ENCODE measurements around the gene PDE3A. TPM values are rescaled to one million over a fixed set of nuclear protein-coding genes. Genes with fewer than 3 reads are reported as not detected.
A peak's percentile ranks its signal among the peaks of the same experiment; 100 is the strongest.
"Not testable (repeated sequence)": the region's sequence is repeated elsewhere in the genome, so short reads cannot be mapped to it uniquely, and the experiment has no call there.

Gene PDE3A
- 18.3 TPM for total RNA-seq

GRCh38 chr12:20368114-20368650 lies at the start of gene PDE3A:
TSS of gene PDE3A (plus strand) at chr12:20368537. CDS start at chr12:20369285, 748 bp downstream.
- no peaks in the 10 kb centered on the region for H3K9me3 ChIP-seq (ENCODE audit: control insufficient read depth in 3 of 3, low read length in 3 of 3)
- H3K4me1 ChIP-seq (ENCODE audit: control insufficient read depth in 3 of 3, insufficient read depth in 3 of 3, low read length in 3 of 3) = peaks cover 7 to 15% (median 10%) of the 10 kb centered on the region in 3 donors
- peak within 1 kb of the TSS; percentile 68 to 69 (median 68) for H3K9ac ChIP-seq (ENCODE audit: low read depth in 1 of 3, low read length in 3 of 3)
- H3K27me3 ChIP-seq (ENCODE audit: control insufficient read depth in 3 of 3, insufficient read depth in 3 of 3, low read length in 3 of 3) = peaks cover 0 to 27% (median 10%) of the 10 kb centered on the region in 3 donors
- H3K4me3 ChIP-seq (ENCODE audit: low read length in 3 of 3) = peak within 1 kb of the TSS; percentile 75 to 81 (median 76)
- no peaks in the 10 kb centered on the region for H3K36me3 ChIP-seq (ENCODE audit: control insufficient read depth in 3 of 3, insufficient read depth in 3 of 3, low read length in 3 of 3)
- peak within 1 kb of the TSS; percentile 68 for H3K27ac ChIP-seq (ENCODE audit: low read depth, low read length)

GRCh38 chr12:20319366-20319765 lies 49.0 kb upstream of the PDE3A start:
- no peak overlapping the region for H3K4me3 ChIP-seq (ENCODE audit: low read length in 3 of 3)
- peaks cover 0 to 7% (median 0%) of the 10 kb centered on the region in 3 donors for H3K4me1 ChIP-seq (ENCODE audit: control insufficient read depth in 3 of 3, insufficient read depth in 3 of 3, low read length in 3 of 3)
- H3K27ac ChIP-seq (ENCODE audit: low read depth, low read length) = no peak overlapping the region
- H3K27me3 ChIP-seq (ENCODE audit: control insufficient read depth in 3 of 3, insufficient read depth in 3 of 3, low read length in 3 of 3) = no peaks in the 10 kb centered on the region
- no peaks in the 10 kb centered on the region for H3K9me3 ChIP-seq (ENCODE audit: control insufficient read depth in 3 of 3, low read length in 3 of 3)
- H3K9ac ChIP-seq (ENCODE audit: low read depth in 1 of 3, low read length in 3 of 3) = peak overlapping the region in 2 of 3 donors; percentile 16 to 22
- no peaks in the 10 kb centered on the region for H3K36me3 ChIP-seq (ENCODE audit: control insufficient read depth in 3 of 3, insufficient read depth in 3 of 3, low read length in 3 of 3)

GRCh38 chr12:20320552-20320951 lies 47.8 kb upstream of the PDE3A start:
- no peaks in the 10 kb centered on the region for H3K27me3 ChIP-seq (ENCODE audit: control insufficient read depth in 3 of 3, insufficient read depth in 3 of 3, low read length in 3 of 3)
- H3K4me3 ChIP-seq (ENCODE audit: low read length in 3 of 3) = peak overlapping the region in 1 of 3 donors; percentile 69
- H3K9me3 ChIP-seq (ENCODE audit: control insufficient read depth in 3 of 3, low read length in 3 of 3) = no peaks in the 10 kb centered on the region
- H3K36me3 ChIP-seq (ENCODE audit: control insufficient read depth in 3 of 3, insufficient read depth in 3 of 3, low read length in 3 of 3) = no peaks in the 10 kb centered on the region
- H3K27ac ChIP-seq (ENCODE audit: low read depth, low read length) = no peak overlapping the region
- peaks cover 0 to 7% (median 0%) of the 10 kb centered on the region in 3 donors for H3K4me1 ChIP-seq (ENCODE audit: control insufficient read depth in 3 of 3, insufficient read depth in 3 of 3, low read length in 3 of 3)
- peak overlapping the region in 1 of 3 donors; percentile 68 for H3K9ac ChIP-seq (ENCODE audit: low read depth in 1 of 3, low read length in 3 of 3)

- H3K27ac ChIP-seq (ENCODE audit: low read depth, low read length); H3K9ac ChIP-seq (ENCODE audit: low read depth in 1 of 3, low read length in 3 of 3); H3K36me3 ChIP-seq (ENCODE audit: control insufficient read depth in 3 of 3, insufficient read depth in 3 of 3, low read length in 3 of 3); H3K9me3 ChIP-seq (ENCODE audit: control insufficient read depth in 3 of 3, low read length in 3 of 3); H3K4me3 ChIP-seq (ENCODE audit: low read length in 3 of 3); H3K27me3 ChIP-seq (ENCODE audit: control insufficient read depth in 3 of 3, insufficient read depth in 3 of 3, low read length in 3 of 3); H3K4me1 ChIP-seq (ENCODE audit: control insufficient read depth in 3 of 3, insufficient read depth in 3 of 3, low read length in 3 of 3): not testable (repeated sequence)
Measured at GRCh38 chr12:20330826-20331505, 37.4 kb upstream of the PDE3A start.

GRCh38 chr12:20339060-20339459 lies 29.3 kb upstream of the PDE3A start:
- no peaks in the 10 kb centered on the region for H3K36me3 ChIP-seq (ENCODE audit: control insufficient read depth in 3 of 3, insufficient read depth in 3 of 3, low read length in 3 of 3)
- H3K9me3 ChIP-seq (ENCODE audit: control insufficient read depth in 3 of 3, low read length in 3 of 3) = peaks cover 0 to 5% (median 0%) of the 10 kb centered on the region in 3 donors
- no peak overlapping the region for H3K4me3 ChIP-seq (ENCODE audit: low read length in 3 of 3)
- no peak overlapping the region for H3K27ac ChIP-seq (ENCODE audit: low read depth, low read length)
- no peak overlapping the region for H3K9ac ChIP-seq (ENCODE audit: low read depth in 1 of 3, low read length in 3 of 3)
- no peaks in the 10 kb centered on the region for H3K27me3 ChIP-seq (ENCODE audit: control insufficient read depth in 3 of 3, insufficient read depth in 3 of 3, low read length in 3 of 3)
- H3K4me1 ChIP-seq (ENCODE audit: control insufficient read depth in 3 of 3, insufficient read depth in 3 of 3, low read length in 3 of 3) = no peaks in the 10 kb centered on the region

GRCh38 chr12:20342111-20342510 lies 26.2 kb upstream of the PDE3A start:
- Histone ChIP-seq H3K4me1 (ENCODE audit: control insufficient read depth in 3 of 3, insufficient read depth in 3 of 3, low read length in 3 of 3) (no peaks in the 10 kb centered on the region), H3K36me3 (ENCODE audit: control insufficient read depth in 3 of 3, insufficient read depth in 3 of 3, low read length in 3 of 3) (no peaks in the 10 kb centered on the region), H3K4me3 (ENCODE audit: low read length in 3 of 3) (no peak overlapping the region), H3K9ac (ENCODE audit: low read depth in 1 of 3, low read length in 3 of 3) (no peak overlapping the region), H3K27me3 (ENCODE audit: control insufficient read depth in 3 of 3, insufficient read depth in 3 of 3, low read length in 3 of 3) (no peaks in the 10 kb centered on the region), H3K27ac (ENCODE audit: low read depth, low read length) (no peak overlapping the region), H3K9me3 (ENCODE audit: control insufficient read depth in 3 of 3, low read length in 3 of 3) (no peaks in the 10 kb centered on the region)

GRCh38 chr12:20345866-20346265 lies 22.5 kb upstream of the PDE3A start:
- Histone ChIP-seq H3K27ac (ENCODE audit: low read depth, low read length) (no peak overlapping the region), H3K4me1 (ENCODE audit: control insufficient read depth in 3 of 3, insufficient read depth in 3 of 3, low read length in 3 of 3) (no peaks in the 10 kb centered on the region), H3K4me3 (ENCODE audit: low read length in 3 of 3) (no peak overlapping the region), H3K9ac (ENCODE audit: low read depth in 1 of 3, low read length in 3 of 3) (no peak overlapping the region), H3K27me3 (ENCODE audit: control insufficient read depth in 3 of 3, insufficient read depth in 3 of 3, low read length in 3 of 3) (no peaks in the 10 kb centered on the region), H3K9me3 (ENCODE audit: control insufficient read depth in 3 of 3, low read length in 3 of 3) (no peaks in the 10 kb centered on the region), H3K36me3 (ENCODE audit: control insufficient read depth in 3 of 3, insufficient read depth in 3 of 3, low read length in 3 of 3) (no peaks in the 10 kb centered on the region)

GRCh38 chr12:20350026-20350425 lies 18.3 kb upstream of the PDE3A start:
- Histone ChIP-seq H3K9me3 (ENCODE audit: control insufficient read depth in 3 of 3, low read length in 3 of 3) (no peaks in the 10 kb centered on the region), H3K4me3 (ENCODE audit: low read length in 3 of 3) (no peak overlapping the region), H3K4me1 (ENCODE audit: control insufficient read depth in 3 of 3, insufficient read depth in 3 of 3, low read length in 3 of 3) (no peaks in the 10 kb centered on the region), H3K9ac (ENCODE audit: low read depth in 1 of 3, low read length in 3 of 3) (no peak overlapping the region), H3K36me3 (ENCODE audit: control insufficient read depth in 3 of 3, insufficient read depth in 3 of 3, low read length in 3 of 3) (no peaks in the 10 kb centered on the region), H3K27ac (ENCODE audit: low read depth, low read length) (no peak overlapping the region), H3K27me3 (ENCODE audit: control insufficient read depth in 3 of 3, insufficient read depth in 3 of 3, low read length in 3 of 3) (no peaks in the 10 kb centered on the region)

- Histone ChIP-seq H3K4me3 (ENCODE audit: low read length in 3 of 3) (no peak overlapping the region), H3K4me1 (ENCODE audit: control insufficient read depth in 3 of 3, insufficient read depth in 3 of 3, low read length in 3 of 3) (no peaks in the 10 kb centered on the region), H3K36me3 (ENCODE audit: control insufficient read depth in 3 of 3, insufficient read depth in 3 of 3, low read length in 3 of 3) (no peaks in the 10 kb centered on the region), H3K9me3 (ENCODE audit: control insufficient read depth in 3 of 3, low read length in 3 of 3) (no peaks in the 10 kb centered on the region), H3K27ac (ENCODE audit: low read depth, low read length) (no peak overlapping the region), H3K27me3 (ENCODE audit: control insufficient read depth in 3 of 3, insufficient read depth in 3 of 3, low read length in 3 of 3) (no peaks in the 10 kb centered on the region), H3K9ac (ENCODE audit: low read depth in 1 of 3, low read length in 3 of 3) (no peak overlapping the region)
Measured at GRCh38 chr12:20350495-20350894, 17.8 kb upstream of the PDE3A start.

- Histone ChIP-seq H3K36me3 (ENCODE audit: control insufficient read depth in 3 of 3, insufficient read depth in 3 of 3, low read length in 3 of 3) (no peaks in the 10 kb centered on the region), H3K9me3 (ENCODE audit: control insufficient read depth in 3 of 3, low read length in 3 of 3) (no peaks in the 10 kb centered on the region), H3K9ac (ENCODE audit: low read depth in 1 of 3, low read length in 3 of 3) (no peak overlapping the region), H3K27me3 (ENCODE audit: control insufficient read depth in 3 of 3, insufficient read depth in 3 of 3, low read length in 3 of 3) (no peaks in the 10 kb centered on the region), H3K4me3 (ENCODE audit: low read length in 3 of 3) (no peak overlapping the region), H3K27ac (ENCODE audit: low read depth, low read length) (no peak overlapping the region), H3K4me1 (ENCODE audit: control insufficient read depth in 3 of 3, insufficient read depth in 3 of 3, low read length in 3 of 3) (no peaks in the 10 kb centered on the region)
Measured at GRCh38 chr12:20351406-20351805, 16.9 kb upstream of the PDE3A start.

All from skeletal muscle tissue (tissue), 4 donors.